GM19099 (cell line): Measurements from ENCODE around the gene ZNFX1.

Experiments
- POLR2A ChIP-seq: IDR thresholded peaks from 3 replicates; pipeline ENCODE4 v1.6.1; 2011; ENCODE audit warnings: low read depth; ENCODE audit not compliant: insufficient read length; ENCODE audit errors: extremely low read depth

Gene ZNFX1

GRCh38 chr20:49297605-49298530 is 20.0 kb upstream of the ZNFX1 start:
- TF ChIP-seq POLR2A = no peak

- no peak for TF ChIP-seq POLR2A
These were observed 15.3 kb upstream of the ZNFX1 start for GRCh38 chr20:49293122-49293521.

GRCh38 chr20:49292010-49292409 is 14.2 kb upstream of the ZNFX1 start:
- TF ChIP-seq POLR2A = no peak

- TF ChIP-seq POLR2A = no peak
These were observed 13.3 kb upstream of the ZNFX1 start for GRCh38 chr20:49291200-49291599.

GRCh38 chr20:49290608-49291191 is 12.8 kb upstream of the ZNFX1 start:
- no peak for TF ChIP-seq POLR2A

DNA sequence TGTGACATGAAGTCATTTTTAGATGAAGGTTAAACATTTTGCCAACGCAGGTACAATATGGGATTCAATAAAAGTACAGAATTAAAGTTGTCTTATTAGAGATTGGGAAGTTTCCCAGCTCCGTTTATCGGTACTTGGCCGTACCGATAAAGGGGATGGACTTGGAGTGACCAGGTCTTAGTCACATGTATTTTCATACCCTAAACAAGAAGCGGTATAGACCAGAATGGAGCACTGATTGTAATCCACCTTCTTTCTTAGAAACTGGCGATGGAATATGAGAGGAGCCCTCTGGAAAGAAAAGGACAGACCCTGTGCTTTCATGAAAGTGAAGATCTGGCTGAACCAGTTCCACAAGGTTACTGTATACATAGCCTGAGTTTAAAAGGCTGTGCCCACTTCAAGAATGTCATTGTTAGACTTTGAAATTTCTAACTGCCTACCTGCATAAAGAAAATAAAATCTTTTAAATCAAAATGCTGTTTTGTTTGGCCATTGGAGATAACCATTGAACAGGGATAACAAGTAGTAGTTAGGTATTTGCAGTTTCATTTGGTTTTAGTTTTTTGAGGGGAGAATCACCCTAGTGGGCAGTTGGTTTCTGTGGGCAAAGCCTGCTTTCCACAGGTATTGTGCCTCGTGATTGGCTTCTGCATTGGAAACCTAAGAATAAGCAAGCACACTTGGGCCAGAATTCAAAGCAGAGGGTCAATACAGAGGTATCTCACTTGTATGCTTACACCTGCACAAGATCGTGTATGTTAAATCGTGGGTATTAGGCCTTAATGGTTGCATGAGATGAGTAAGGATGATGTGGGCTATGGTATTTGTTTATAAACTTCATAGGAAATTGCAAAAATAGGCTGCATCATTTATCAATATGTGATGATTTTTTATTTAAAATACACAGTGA is 11.2 kb upstream of the ZNFX1 start:
- TF ChIP-seq POLR2A = no peak

GRCh38 chr20:49288250-49288751 is 10.4 kb upstream of the ZNFX1 start:
- no peak for TF ChIP-seq POLR2A

- peak; percentile 51 for TF ChIP-seq POLR2A
These were observed 9.8 kb upstream of the ZNFX1 start for GRCh38 chr20:49287555-49288249.

DNA sequence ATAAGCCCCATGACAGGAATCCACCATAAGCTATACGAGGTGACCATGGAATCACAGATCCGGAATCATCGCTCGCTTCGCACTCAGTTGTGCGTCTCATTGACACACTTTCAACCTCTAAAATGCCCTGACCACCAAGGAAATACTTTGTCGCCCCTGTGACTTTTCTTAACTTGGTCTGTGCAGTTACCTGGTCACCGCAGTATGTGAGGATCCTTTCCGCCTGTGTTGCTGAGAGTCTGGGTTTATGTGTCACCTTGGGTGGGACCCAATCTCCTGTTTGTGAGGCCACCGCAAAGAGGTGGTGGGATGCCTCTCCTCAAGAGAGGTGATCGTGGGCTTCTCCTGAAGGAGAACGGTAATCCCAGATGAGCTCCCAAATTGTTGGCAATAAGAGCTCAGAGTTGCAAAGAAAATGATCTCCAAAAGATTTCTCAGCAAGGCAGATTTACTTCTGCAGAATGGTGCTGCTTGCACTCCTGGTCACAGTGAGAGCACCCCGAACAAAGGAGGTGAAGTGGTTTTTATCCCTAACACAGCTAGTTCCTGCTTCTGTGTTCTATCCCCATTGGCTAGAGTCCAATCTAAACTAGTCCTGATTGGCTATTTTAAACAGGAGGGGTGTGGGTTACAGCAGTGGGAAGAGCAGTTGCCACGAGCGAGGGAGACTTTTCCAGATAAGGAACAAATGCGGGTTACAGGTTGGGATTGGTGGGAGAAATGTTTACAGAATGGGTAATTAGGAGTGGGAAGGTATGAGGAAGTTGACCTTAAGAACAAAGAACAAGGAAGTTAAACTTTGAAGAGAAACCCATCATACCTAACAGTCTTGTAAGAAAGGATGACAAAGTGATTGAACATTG is 9.1 kb upstream of the ZNFX1 start:
- TF ChIP-seq POLR2A = no peak

- no peak for TF ChIP-seq POLR2A
These were observed 8.1 kb upstream of the ZNFX1 start for GRCh38 chr20:49285813-49286494.

- no peak for TF ChIP-seq POLR2A
These were observed 7.4 kb upstream of the ZNFX1 start for GRCh38 chr20:49285233-49285668.

DNA sequence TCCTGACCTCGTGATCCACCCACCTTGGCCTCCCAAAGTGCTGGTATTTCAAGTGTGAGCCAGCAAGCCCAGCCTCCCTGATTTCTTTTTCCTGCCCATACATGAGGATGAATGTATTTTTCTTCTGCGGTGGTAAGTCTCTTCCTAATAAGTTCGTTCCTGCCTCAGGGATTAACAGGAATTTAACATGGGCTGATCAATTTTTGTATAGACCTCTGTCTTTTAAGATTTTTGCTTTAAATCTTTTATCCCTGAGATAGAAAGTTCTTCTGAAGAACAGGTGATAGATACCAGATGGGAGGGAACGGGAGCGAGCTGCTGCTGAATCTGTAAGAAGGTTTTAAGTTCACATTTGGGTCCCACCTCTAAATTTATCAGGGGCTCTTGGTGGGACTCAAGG is 7.0 kb upstream of the ZNFX1 start:
- TF ChIP-seq POLR2A = no peak
